GM19240 (cell line): ENCODE data around the gene GALNT5.
A peak's percentile ranks its signal among the peaks of the same experiment; 100 is the strongest.
"Not testable (repeated sequence)": the region's sequence is repeated elsewhere in the genome, so short reads cannot be mapped to it uniquely, and the experiment has no call there.

Experiments
- DNase-seq: peaks from one replicate; pipeline ENCODE4 v3.0.0; 2011; ENCODE audit warnings: low spot score; ENCODE audit not compliant: insufficient read length

GALNT5 gene, protein sequence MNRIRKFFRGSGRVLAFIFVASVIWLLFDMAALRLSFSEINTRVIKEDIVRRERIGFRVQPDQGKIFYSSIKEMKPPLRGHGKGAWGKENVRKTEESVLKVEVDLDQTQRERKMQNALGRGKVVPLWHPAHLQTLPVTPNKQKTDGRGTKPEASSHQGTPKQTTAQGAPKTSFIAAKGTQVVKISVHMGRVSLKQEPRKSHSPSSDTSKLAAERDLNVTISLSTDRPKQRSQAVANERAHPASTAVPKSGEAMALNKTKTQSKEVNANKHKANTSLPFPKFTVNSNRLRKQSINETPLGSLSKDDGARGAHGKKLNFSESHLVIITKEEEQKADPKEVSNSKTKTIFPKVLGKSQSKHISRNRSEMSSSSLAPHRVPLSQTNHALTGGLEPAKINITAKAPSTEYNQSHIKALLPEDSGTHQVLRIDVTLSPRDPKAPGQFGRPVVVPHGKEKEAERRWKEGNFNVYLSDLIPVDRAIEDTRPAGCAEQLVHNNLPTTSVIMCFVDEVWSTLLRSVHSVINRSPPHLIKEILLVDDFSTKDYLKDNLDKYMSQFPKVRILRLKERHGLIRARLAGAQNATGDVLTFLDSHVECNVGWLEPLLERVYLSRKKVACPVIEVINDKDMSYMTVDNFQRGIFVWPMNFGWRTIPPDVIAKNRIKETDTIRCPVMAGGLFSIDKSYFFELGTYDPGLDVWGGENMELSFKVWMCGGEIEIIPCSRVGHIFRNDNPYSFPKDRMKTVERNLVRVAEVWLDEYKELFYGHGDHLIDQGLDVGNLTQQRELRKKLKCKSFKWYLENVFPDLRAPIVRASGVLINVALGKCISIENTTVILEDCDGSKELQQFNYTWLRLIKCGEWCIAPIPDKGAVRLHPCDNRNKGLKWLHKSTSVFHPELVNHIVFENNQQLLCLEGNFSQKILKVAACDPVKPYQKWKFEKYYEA

DNA sequence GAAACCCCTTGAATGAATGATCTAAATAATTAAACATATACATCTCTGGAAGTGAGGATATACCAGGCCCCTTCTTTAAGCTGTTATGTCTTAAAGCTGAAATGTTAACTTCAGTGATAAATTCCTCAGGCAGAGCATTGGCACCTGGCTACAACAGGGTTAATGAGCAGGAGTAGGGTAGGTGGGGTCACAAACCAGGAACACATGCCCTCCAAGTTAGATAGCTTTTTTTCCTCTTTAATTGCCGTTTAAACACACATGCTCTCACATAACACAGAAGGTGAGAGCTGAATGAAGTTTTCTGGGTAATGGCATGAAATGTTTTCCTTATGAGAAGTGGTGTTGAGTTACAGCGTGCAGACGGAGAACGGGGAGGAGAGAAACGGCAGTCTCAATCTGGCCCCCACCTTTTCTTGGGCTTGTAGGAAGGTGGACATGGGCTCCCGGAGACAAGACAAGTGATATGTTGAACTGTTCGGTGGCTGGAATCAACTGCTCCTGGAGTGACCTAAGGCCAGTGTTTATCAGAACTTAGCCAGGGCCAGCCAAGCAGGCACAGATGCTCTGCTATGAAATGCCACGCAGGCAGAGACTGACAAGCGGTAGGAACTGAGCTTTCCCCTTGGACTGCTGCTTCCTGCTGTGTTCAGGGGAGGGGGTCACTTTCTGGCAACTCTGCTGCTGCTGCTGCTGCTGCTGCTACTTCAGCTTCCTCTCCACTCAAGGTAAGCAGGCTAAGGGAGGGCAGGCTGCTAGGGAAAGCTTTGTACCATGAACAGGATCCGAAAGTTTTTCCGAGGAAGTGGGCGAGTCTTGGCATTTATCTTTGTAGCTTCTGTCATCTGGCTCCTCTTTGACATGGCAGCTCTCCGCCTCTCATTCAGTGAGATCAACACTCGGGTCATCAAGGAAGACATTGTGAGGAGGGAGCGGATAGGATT lies at the start of gene GALNT5:
GALNT5 (plus strand) TSS at position 394 of the 941 bp plus-strand sequence; CDS start at position 772, 378 bp downstream.
- no peak for DNase-seq

DNA sequence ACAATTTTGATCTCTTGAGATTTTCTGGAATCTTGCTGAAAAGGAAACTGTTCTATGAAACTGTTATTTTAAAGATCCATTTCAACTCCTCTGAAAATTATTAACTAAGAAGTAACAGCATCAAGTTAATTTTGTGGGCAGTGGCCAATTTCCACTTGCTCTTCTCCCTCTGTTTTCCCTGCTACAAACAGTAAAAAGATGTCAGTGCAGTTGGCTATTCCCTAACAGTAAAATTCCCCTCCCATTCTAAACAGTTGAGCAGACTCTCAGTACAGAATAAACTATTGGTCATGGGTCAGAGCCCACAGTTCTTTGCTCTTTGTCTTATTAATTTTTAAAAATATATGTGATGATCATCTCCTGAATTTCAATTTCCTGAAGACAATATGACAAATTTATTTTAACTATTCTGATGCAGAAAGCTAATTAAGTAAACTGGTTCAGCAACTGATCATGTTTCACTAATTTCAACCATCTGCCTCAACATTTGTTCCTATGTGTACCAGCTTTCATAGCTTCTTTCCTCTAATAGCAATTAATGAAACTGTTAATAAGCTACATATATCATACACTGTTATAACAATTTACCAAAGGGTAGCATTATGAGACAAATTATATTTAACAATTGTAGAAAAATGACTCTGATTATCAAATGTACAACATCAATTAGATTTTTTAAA lies 41.1 kb upstream of the GALNT5 start:
- DNase-seq = no peak

DNA sequence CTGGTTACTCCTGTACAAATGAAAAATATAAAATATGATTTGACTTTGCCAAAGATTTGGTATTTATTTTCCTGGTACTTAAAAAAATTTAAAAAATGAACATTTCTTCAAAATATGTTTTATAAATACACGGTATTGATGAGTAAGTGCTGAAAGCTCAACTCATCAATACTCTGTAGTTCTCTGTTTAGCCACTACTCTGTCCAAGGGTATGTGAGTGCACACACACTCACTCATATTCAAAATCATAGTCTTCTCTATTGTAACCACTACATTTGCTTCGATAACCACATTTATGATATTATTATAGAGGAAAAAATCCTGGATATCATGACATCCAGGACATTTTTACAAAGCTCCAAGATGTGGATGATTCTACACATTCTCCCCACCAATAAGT lies 40.1 kb upstream of the GALNT5 start:
- DNase-seq = no peak

DNA sequence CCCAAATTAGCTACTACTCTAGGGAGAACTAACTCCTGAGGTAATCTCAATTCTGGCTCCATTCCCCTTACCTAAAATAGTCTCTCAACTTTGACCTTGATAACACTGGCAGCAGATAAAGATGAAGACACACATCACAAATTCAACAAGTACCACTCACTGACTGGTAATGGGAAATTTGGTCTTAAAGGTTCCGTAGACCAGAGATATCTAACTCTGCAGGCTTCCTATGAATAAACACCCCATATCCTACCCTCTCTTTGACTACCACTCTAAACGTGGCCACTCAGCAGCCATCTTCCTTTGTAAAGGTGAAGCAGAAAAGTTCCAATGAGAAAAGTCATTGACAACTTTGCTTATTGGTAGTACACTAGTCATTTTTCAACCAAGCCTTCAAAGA lies 38.6 kb upstream of the GALNT5 start:
- DNase-seq = no peak

DNA sequence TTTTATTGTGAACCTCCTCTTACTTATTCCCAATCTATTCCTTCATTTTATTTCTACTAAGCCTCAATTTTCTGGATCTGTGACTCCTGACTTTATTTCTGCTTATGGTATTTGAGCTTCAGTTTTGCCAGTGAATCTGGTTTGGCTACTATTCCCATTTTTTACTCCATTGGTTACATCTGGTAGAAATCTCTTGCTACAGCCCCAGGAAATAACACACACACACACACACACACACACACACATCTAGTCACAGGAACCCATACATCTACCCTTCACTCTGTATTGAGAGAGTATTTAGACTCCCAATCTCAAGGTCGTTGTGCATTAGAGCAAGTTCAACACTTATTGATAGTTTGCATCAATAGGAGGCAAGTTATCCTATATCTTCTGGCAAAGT lies 37.0 kb upstream of the GALNT5 start:
- DNase-seq = no peak

DNA sequence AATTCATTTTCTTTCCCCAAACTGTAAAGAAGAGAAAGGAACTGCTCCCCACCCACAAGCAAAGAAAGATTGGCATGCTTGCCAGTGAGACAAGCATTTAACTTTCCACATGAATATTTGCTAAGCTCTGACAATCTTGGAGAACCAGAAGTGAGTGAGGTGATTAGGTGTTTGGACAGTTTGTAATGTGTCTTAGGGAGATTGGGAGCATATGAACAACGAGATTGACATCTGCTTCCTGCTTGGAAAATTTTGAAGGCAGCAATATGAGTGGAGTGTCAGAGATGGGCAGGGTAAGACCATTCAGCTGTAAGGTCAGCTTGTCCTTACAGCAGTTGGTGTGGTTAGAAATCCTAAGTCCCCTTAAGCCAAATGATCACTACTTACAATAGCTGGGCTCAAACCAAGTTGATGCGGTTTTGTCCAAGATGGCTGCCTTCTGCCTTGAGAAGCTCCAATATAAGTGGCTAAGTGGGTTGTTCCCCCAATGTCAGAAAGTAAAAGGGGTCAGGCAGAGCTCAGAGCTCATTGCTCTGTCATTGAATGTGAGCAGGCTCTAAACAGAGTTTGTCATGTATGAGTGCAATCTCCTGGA lies 36.0 kb upstream of the GALNT5 start:
- no peak for DNase-seq

DNA sequence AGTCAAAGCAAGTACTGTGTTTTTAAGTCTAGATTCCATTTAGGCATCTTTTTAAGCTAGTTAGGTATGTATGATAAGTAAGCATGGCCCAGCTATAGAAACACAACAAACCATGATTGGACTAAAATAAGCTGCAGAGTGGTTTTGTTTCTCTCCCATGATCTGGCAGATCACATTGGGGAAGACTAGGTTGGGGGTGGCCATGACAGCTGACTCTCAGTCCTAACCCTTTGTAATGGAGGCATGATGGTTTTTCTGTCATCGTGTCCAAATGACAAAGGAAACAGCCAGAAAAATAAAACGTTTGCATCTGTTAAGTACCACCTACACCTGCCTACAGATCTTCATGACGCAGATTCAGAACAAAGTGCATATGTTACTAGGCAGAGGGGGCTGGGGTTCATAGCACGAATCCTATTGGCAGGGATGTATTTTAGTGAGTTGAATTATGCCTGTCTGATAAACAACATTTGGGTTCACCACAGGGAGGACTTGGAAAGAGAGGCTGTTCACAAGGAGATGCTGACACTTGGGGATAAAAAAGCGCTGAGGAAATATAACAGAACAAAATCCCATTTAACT lies 33.8 kb upstream of the GALNT5 start:
- DNase-seq = no peak

DNA sequence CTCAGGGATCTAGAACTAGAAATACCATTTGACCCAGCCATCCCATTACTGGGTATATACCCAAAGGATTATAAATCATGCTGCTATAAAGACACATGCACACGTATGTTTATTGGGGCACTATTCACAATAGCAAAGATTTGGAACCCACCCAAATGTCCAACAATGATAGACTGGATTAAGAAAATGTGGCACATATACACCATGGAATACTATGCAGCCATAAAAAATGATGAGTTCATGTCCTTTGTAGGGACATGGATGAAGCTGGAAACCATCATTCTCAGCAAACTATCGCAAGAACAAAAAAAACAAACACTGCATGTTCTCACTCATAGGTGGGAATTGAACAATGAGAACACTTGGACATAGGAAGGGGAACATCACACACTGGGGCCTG lies 33.1 kb upstream of the GALNT5 start:
- DNase-seq = not testable (repeated sequence)

DNA sequence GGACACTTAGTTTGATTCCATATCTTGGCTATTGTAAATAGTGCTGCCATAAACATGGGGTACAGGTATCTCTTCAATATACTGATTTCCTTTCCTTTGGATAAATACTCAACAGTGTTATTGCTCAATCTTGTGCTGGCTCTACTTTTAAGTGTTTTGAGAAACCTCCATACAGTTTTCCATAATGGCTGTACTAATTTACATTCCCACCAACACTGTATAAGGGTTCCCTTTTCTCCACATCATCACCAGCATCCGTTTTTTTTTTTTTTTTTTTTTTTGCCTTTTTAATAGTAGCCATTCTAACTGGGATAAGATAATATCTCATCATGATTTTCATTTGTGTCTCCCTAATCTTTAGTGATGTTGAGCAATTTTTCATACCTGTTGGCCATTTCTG lies 29.9 kb upstream of the GALNT5 start:
- no peak for DNase-seq

DNA sequence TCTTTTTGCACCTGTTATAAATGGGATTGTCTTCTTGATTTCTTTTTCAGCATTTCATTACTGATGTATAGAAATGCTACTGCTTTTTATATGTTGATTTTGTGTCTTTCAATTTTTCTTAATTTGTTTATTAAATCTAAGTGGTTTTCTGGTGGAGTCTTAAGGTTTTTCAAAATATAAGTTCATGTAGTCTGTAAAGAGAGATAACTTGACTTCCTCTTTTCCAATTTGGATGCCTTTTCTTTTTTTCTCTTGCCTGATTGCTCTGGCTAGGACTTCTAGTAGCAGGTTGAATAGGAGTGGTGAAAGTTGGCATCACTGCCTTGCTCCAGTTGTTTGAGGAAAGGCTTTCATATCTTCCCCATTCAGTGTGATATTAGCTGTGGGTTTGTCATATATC lies 28.6 kb upstream of the GALNT5 start:
- no peak for DNase-seq

DNA sequence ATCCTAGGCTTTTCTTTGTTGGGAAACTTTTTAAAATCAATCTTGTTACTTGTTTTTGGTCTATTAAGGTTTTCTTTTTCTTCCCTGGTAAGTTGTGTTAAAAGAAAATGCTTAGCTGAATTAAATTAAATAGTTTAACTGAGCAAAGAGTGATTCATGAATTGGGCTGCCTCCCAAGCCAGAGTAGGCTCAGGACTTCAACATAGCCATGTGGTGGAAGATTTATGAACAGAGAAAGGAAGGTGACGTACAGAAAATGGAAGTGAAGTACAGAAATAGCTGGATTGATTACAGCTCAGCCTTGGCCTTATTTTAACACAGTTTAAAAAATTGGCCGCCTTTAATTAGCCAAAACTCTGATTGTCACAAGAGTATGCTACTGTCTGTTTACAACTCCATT lies 27.9 kb upstream of the GALNT5 start:
- DNase-seq = no peak

DNA sequence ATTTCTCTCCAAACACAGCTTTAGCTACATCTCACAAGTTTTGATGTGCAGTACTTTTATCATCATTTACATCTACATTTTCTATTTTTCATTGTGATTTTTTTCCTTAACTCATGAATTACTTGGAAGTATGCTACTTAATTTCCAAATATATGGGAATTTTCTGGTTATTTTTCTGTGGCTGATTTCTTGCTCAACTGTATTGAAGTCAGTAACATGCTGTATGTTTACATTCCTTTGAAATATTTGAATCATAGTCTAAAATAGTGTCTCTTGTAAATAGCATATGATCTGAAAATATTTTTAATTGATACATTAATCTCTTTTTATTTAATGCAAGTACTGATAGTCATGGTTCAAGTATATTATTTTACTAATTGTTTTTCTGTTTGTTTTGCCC lies 26.0 kb upstream of the GALNT5 start:
- DNase-seq = no peak

DNA sequence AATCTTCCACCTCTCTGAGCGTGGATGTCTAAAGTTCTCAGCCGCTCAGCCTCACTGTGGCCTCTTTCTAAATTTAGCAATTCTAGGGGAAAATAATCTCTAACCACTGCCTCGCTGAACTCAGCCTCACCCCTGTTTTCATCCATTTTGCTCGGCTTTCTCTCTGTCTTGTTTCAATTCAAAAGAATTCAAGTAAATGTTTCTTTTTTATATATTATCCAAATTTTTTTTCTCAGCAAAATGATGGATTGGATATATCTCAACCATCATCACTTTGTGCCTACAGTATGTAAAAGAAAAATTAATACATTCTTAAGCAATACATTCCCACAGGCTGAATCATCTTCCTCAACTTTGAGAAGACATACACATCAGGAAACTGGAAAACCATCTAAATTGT lies 24.0 kb upstream of the GALNT5 start:
- no peak for DNase-seq

DNA sequence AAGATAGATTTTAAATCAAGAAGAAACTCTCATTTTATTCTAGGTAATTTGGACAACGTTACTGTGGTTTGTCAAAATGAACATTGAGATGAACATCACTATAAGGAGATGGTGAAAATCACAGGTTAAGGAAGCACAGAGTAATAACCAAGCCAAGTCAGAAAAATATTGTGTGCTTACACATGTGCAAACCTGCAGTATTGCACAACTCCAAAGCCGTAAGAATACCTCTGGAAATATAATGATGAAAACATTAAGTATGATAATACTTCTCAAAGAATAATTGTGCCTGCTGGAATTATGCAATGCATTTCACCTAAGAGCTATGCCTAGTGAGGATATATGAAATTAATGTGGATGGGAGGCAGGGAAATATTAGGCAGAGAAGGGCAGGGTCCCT lies 21.1 kb upstream of the GALNT5 start:
- DNase-seq = no peak

DNA sequence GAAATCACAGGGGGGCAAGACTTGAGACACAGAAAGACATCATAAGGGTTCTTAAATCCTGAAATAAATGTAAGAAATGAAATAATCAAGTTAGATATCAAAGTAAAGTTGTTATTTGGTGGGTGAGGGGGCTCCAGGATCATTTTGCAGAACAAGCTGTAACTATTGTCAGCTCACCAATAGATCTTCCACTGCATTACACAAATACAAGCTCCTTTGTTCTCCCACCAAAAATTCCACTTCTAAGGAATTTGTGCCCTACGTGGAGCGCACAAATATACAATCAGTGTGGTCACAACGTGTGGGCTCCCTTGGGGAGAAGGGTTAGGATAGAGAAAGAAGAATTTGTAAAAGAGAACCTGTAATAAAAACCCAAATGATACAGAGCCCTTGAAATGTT lies 19.2 kb upstream of the GALNT5 start:
- no peak for DNase-seq

DNA sequence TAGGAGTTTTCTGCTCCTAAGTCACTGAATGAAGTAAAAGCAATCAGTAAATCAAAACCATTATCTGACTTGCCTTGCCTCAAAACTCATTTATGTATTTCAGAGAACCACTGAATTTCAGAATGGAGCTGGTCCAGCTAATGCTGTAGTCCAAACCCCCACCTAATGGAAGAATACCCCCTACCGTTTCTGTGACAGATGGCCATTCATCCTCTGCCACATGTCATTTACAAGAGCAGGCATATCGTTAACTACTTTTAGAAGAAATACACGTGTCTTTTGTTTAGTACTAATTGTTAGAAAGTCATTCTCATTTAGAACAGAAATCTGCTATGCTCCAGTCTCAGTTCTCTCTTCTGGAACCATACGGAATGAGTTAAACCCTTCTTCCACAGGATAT lies 12.8 kb upstream of the GALNT5 start:
- DNase-seq = no peak

DNA sequence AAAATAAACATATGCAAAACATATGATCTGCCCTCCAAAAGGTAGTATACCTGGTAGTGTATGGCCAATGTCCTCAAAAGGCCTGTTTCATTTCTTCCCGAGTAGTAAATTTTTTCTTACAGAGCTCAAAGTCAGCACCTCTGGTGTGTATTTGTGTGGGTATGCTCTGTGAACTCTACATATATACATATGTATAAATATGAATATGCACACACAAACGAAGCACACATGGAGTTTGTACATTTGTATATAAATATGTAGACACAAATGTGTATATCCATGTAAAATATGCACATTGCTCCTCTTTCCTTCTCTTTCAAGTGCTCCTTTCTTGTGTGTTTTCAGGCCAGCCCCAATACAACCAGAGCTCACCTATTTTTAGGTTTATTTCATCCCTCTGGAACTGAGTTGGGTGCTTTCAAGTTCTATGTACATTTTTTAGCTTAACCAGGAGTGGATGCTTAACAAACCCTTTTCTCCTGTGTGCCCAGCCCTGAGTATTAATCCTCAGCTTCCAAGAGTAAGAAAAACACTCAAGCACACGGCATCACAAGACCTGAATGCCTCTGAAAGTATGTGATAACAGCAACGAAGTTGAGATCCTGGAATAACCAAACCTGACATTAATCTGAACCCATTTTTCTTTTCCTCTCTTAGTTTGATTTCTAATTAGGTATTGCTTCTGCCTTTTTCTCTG lies 12.2 kb upstream of the GALNT5 start:
- no peak for DNase-seq

DNA sequence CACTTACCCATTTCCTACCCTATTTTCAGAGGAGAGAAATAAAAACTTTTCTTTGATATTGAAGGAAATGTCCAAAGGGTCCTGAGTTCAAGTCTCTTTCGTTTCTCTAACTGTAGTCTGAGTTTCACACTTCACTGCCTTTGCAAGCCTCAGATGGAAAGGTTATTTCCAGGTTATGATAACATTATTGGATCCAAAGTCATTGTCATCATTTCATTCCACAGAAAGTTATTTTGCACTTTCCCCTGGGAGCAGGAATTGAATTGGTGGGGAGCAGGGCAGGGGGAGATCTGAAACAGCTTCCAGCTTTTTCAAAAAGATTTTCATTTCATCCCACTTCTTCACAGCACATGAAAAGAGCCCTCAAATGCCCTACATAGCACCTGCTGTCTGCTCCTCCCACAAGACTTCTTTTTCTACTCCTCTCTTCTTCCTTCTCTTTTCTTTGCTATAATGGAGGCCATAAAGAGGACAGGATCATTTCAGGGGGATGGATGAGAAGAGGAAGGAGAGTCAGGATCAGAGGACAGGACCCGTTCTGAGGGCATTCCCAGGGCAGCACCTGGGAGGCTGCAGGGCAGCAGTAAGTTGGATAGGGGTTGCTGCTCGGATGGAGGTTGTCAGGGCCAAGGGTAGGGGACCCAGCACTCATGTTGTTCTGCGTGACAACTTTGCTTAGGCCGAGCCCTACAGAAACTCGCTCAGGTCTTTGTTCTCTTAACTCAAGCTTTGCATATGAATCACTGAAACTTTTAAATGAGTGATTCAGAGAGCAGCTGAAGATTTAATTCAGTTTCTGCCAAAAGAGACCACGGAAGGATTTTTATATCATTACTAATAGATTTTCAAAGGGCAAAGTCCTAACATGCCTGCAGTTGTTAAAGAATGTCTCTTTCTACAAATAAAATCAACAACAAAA lies 11.4 kb upstream of the GALNT5 start:
- DNase-seq = peak; percentile 8
